HepG2 (cell line): ENCODE data around the gene KIAA1191. TPM values are rescaled to one million over a fixed set of nuclear protein-coding genes. Genes with fewer than 3 reads are reported as not detected.

Experiments used
- ASH2L ChIP-seq: fragments of 300-600, 200-600 bp; sonication (generic); IDR thresholded peaks from 2 replicates; pipeline ENCODE4 v1.7.0; 2017; ENCODE audit warnings: low read depth, mild to moderate bottlenecking, moderate library complexity, mixed read lengths, low read length; ENCODE audit not compliant: insufficient read length
- CBFB ChIP-seq: sonication (generic); formaldehyde crosslinking; IDR thresholded peaks from 2 replicates; pipeline ENCODE4 v1.4.0; 2020; ENCODE audit warnings: missing genetic modification reagents
- DR1 ChIP-seq: sonication (generic); formaldehyde crosslinking; IDR thresholded peaks from 2 replicates; pipeline ENCODE4 v1.8.0; 2021; ENCODE audit warnings: mild to moderate bottlenecking, missing genetic modification reagents, inconsistent platforms
- HNRNPK ChIP-seq: fragments of 200-400 bp; formaldehyde crosslinking; IDR thresholded peaks from 2 replicates; pipeline ENCODE4 v1.6.1; 2018; ENCODE audit warnings: low read length, low read depth, moderate library complexity, mild to moderate bottlenecking; ENCODE audit not compliant: poor library complexity, severe bottlenecking
- HOXA3 ChIP-seq: sonication (generic); formaldehyde crosslinking; IDR thresholded peaks from 2 replicates; pipeline ENCODE4 v1.5.0; 2020; ENCODE audit warnings: missing genetic modification reagents
- HOXA7 ChIP-seq: sonication (generic); formaldehyde crosslinking; IDR thresholded peaks from 2 replicates; pipeline ENCODE4 v1.8.1; 2022; ENCODE audit warnings: mild to moderate bottlenecking, missing genetic modification reagents, moderate library complexity
- NONO ChIP-seq, 2 experiments: fragments of 450-650 bp in 1 of 2; sonication (generic) in 1 of 2; formaldehyde crosslinking in 1 of 2; IDR thresholded peaks in 1 of 2; conservative IDR thresholded peaks in 1 of 2; 2 replicates each; pipeline versions ENCODE4 v1.6.1 to v1.8.0; 2017 to 2022; ENCODE audit warnings: mild to moderate bottlenecking in 1 of 2, missing genetic modification reagents in 1 of 2, moderate library complexity in 1 of 2
- PHF20 ChIP-seq: sonication (generic); formaldehyde crosslinking; IDR thresholded peaks from 2 replicates; pipeline ENCODE4 v1.5.0; 2020; ENCODE audit warnings: mild to moderate bottlenecking, missing genetic modification reagents
- POLR2G ChIP-seq: fragments of 200-400 bp; formaldehyde crosslinking; IDR thresholded peaks from 2 replicates; pipeline ENCODE4 v1.6.1; 2018; ENCODE audit warnings: mild to moderate bottlenecking, low read depth, low read length, moderate library complexity
- TAF15 ChIP-seq: fragments of 200-400 bp; formaldehyde crosslinking; IDR thresholded peaks from one replicate; pipeline ENCODE4 v1.6.1; 2018; ENCODE audit warnings: mild to moderate bottlenecking, low read depth, low read length; ENCODE audit not compliant: poor library complexity, severe bottlenecking
- ZBTB21 ChIP-seq: sonication (generic); formaldehyde crosslinking; IDR thresholded peaks from 2 replicates; pipeline ENCODE4 v1.4.0; 2020; ENCODE audit warnings: missing genetic modification reagents
- ZFX ChIP-seq: sonication (generic); formaldehyde crosslinking; IDR thresholded peaks from 2 replicates; pipeline ENCODE4 v1.4.0; 2020; ENCODE audit warnings: mild to moderate bottlenecking, low read depth, missing genetic modification reagents, moderate library complexity
- ZFY ChIP-seq: sonication (generic); formaldehyde crosslinking; IDR thresholded peaks from 2 replicates; pipeline ENCODE4 v1.4.0; 2020; ENCODE audit warnings: missing genetic modification reagents
- ZHX1 ChIP-seq: sonication (generic); formaldehyde crosslinking; IDR thresholded peaks from 2 replicates; pipeline ENCODE4 v1.8.1; 2022; ENCODE audit warnings: low read depth, mild to moderate bottlenecking, missing genetic modification reagents
- ZMYM4 ChIP-seq: sonication (generic); formaldehyde crosslinking; IDR thresholded peaks from 2 replicates; pipeline ENCODE4 v1.8.1; 2023; ENCODE audit warnings: mild to moderate bottlenecking, missing genetic modification reagents
- ZNF280D ChIP-seq: sonication (generic); formaldehyde crosslinking; IDR thresholded peaks from 2 replicates; pipeline ENCODE4 v1.5.1; 2020; ENCODE audit warnings: mild to moderate bottlenecking, missing genetic modification reagents
- ZNF33A ChIP-seq: sonication (generic); formaldehyde crosslinking; IDR thresholded peaks from 2 replicates; pipeline ENCODE4 v1.5.1; 2020; ENCODE audit warnings: missing genetic modification reagents, mild to moderate bottlenecking, moderate library complexity, borderline replicate concordance
- ZNF614 ChIP-seq: IDR thresholded peaks from 2 replicates; pipeline ENCODE4 v1.6.1; 2018; ENCODE audit warnings: missing biosample characterization, missing genetic modification reagents, inconsistent platforms, borderline replicate concordance
- ZNF766 ChIP-seq: sonication (generic); formaldehyde crosslinking; IDR thresholded peaks from 2 replicates; pipeline ENCODE4 v1.5.0; 2020; ENCODE audit warnings: missing genetic modification reagents, borderline replicate concordance
- ZNF782 ChIP-seq: sonication (generic); formaldehyde crosslinking; IDR thresholded peaks from 2 replicates; pipeline ENCODE4 v1.4.0; 2020; ENCODE audit warnings: missing genetic modification reagents, mild to moderate bottlenecking, borderline replicate concordance
- polyA plus RNA-seq, 8 experiments: library from polyadenylated mRNA; depleted of rRNA in 3 of 8; stranded (reverse) in 7 of 8; unstranded in 1 of 8; fragments of >200 nt; fragmentation: Illumina TruSeq in 4 of 8; extraction: Trizol in 4 of 8; gene quantifications; 2 replicates each; pipeline versions ENCODE4 v1.2.1 to v1.2.3, GENCODE V29; 2011 to 2016; ENCODE audit warnings: low read depth in 4 of 8, missing spikeins in 1 of 8, mixed read lengths in 1 of 8; ENCODE audit not compliant: insufficient read depth in 1 of 8
- total RNA-seq, 5 experiments: library from RNA; depleted of rRNA; stranded (reverse); fragments of >200 nt; fragmentation: Illumina TruSeq; extraction: Trizol; gene quantifications; 2 replicates each; pipeline ENCODE4 v1.2.3, GENCODE V29; 2016; ENCODE audit warnings: low read depth in 1 of 5

The KIAA1191 gene
- total and polyA plus RNA-seq, 2 of the 13 experiments (the other 11 are each of a cell fraction or from before 2014, with no cell fraction given), result 63.6 to 103 TPM

GRCh38 chr5:176389135-176390123, 27.9 kb upstream of the KIAA1191 start (continued):
- TF ChIP-seq ZNF280D (no peak), ZFX (CRISPR knock-in tag) (no peak; the same call in 1 of the 2 replicates), ZNF782 (no peak), HOXA3 (CRISPR knock-in tag) (peak; percentile 22; the same call in 1 of the 2 replicates), DR1 (0 out of 2 replicates have a peak, but pooled peaks have one; percentile 6), ZFY (CRISPR knock-in tag) (peak; percentile 2; the same call in 1 of the 2 replicates), POLR2G (peak; percentile 28), ZNF614 (CRISPR knock-in tag) (no peak), NONO (IDR thresholded peaks at IDR 0.05) (no peak), NONO (CRISPR knock-in tag; conservative IDR thresholded peaks at IDR 0.05) (peak; percentile 12; the same call in 1 of the 2 replicates), ZMYM4 (CRISPR knock-in tag) (no peak; the same call in 1 of the 2 replicates), HNRNPK (no peak), ZNF766 (no peak), ZHX1 (CRISPR knock-in tag) (0 out of 2 replicates have a peak, but pooled peaks have one; percentile 12), ZBTB21 (CRISPR knock-in tag) (no peak), TAF15 (no peak), CBFB (no peak), ASH2L (no peak), HOXA7 (CRISPR knock-in tag) (no peak), ZNF33A (CRISPR knock-in tag) (no peak), PHF20 (CRISPR knock-in tag) (peak; percentile 70)
